OCI-LY7 (cell line): ENCODE results near the gene NOD1. TPM values are rescaled to one million over a fixed set of nuclear protein-coding genes. Genes with fewer than 3 reads are reported as not detected.

Source experiments
- BruUV-seq: library from RNA; stranded (reverse); fragments of 400-500 nt; replicated peaks from 2 replicates; lab custom pipeline; 2021; lab: Mats Ljungman, UMichigan
- CTCF ChIA-PET: fragments of 300-600 bp; sonication (Branson Sonifier 250); formaldehyde crosslinking; loops from one replicate; lab custom pipeline; 2022; ENCODE audit warnings: antibody characterized with exemption; ENCODE audit not compliant: unreplicated experiment; lab: Charles Lee
- POLR2A ChIA-PET: fragments of 300-600 bp; sonication (Branson Sonifier 250); formaldehyde crosslinking; loops from one replicate; lab custom pipeline; 2022; ENCODE audit warnings: antibody characterized with exemption; lab: Charles Lee
- DNase-seq: peaks from one replicate; pipeline ENCODE4 v3.0.0-alpha.2; 2015; ENCODE audit warnings: low spot score
- H2AFZ ChIP-seq: fragments of 200-600 bp; sonication (generic), shearing (Covaris generic); 2 replicates; pipeline ENCODE4 v1.6.1; 2014; ENCODE audit warnings: mild to moderate bottlenecking, antibody characterized with exemption, low read length, moderate library complexity
- H3K27ac ChIP-seq: fragments of 200-600 bp; sonication (generic); 2 replicates; pipeline ENCODE4 v1.5.1; 2014; ENCODE audit warnings: mixed run types, low read depth, mild to moderate bottlenecking, moderate library complexity, low read length, inconsistent platforms; ENCODE audit not compliant: poor library complexity, severe bottlenecking
- H3K36me3 ChIP-seq: fragments of 200-600 bp; sonication (generic); 2 replicates; pipeline ENCODE4 v1.6.1; 2014; ENCODE audit warnings: mild to moderate bottlenecking, antibody characterized with exemption, low read length, moderate library complexity, mixed read lengths; ENCODE audit not compliant: insufficient read depth
- H3K4me1 ChIP-seq: fragments of 200-600 bp; sonication (generic); 2 replicates; pipeline ENCODE4 v1.5.1; 2014; ENCODE audit warnings: mild to moderate bottlenecking, low read length; ENCODE audit not compliant: insufficient read depth, poor library complexity, severe bottlenecking
- H3K4me2 ChIP-seq: fragments of 200-600 bp; sonication (generic); 2 replicates; pipeline ENCODE4 v1.6.1; 2014; ENCODE audit warnings: mild to moderate bottlenecking, low read length
- H3K4me3 ChIP-seq: fragments of 200-600 bp; sonication (generic); 2 replicates; pipeline ENCODE4 v1.5.1; 2014; ENCODE audit warnings: mild to moderate bottlenecking, low read depth, low read length; ENCODE audit not compliant: poor library complexity, severe bottlenecking
- H3K79me2 ChIP-seq: fragments of 200-600 bp; sonication (generic); 2 replicates; pipeline ENCODE4 v1.6.1; 2016; ENCODE audit warnings: low read depth, mild to moderate bottlenecking, low read length, moderate library complexity, mixed read lengths; ENCODE audit not compliant: insufficient read depth
- H3K9me2 ChIP-seq: fragments of 200-600 bp; sonication (generic); 2 replicates; pipeline ENCODE4 v1.6.1; 2016; ENCODE audit warnings: mild to moderate bottlenecking, low read length, mixed read lengths; ENCODE audit not compliant: insufficient read depth
- H3K9me3 ChIP-seq: fragments of 200-600 bp; sonication (generic); 2 replicates; pipeline ENCODE4 v1.6.1; 2014; ENCODE audit warnings: mild to moderate bottlenecking, mixed run types, low read length, mixed read lengths
- H4K20me1 ChIP-seq: fragments of 200-600 bp; sonication (generic); 2 replicates; pipeline ENCODE4 v1.6.1; 2014; ENCODE audit warnings: mild to moderate bottlenecking, antibody characterized with exemption, low read length, moderate library complexity, mixed read lengths; ENCODE audit not compliant: insufficient read depth
- CTCF ChIP-seq: fragments of 200-600 bp; sonication (generic); conservative IDR thresholded peaks from 2 replicates; pipeline ENCODE4 v1.5.1; 2014; ENCODE audit warnings: mild to moderate bottlenecking, antibody characterized with exemption, low read length, moderate library complexity, mixed read lengths
- EZH2phosphoT487 ChIP-seq: fragments of 200-600 bp; sonication (generic); IDR thresholded peaks from 2 replicates; pipeline ENCODE4 v1.6.1; 2018; ENCODE audit warnings: low read depth, borderline replicate concordance, mild to moderate bottlenecking, mixed run types, antibody characterized with exemption, low read length, moderate library complexity, mixed read lengths
- intact Hi-C: fragments of 100-400 bp; cut with micrococcal nuclease; formaldehyde crosslinking; loops from one replicate; pipeline ENCODE4 v1.10.0; 2022; ENCODE audit not compliant: unreplicated experiment
- total RNA-seq, 2 experiments: library from RNA; depleted of rRNA in 1 of 2; stranded (reverse); fragments of >200 nt in 1 of 2; shearing (Covaris generic) in 1 of 2; gene quantifications; 2 replicates each; pipeline ENCODE4 v1.2.3, GENCODE V29; 2014 to 2022

Gene NOD1
- total RNA-seq, 2 experiments from 2014 or later = 8.4 to 10.3 TPM

GRCh38 chr7:30505174-30505697, 26.7 kb upstream of the NOD1 start:
- H4K20me1 ChIP-seq = peaks cover 10% of the 10 kb centered on the region
- peak overlapping the region; percentile 68 for H2AFZ ChIP-seq
- no peaks in the 10 kb centered on the region for H3K9me2 ChIP-seq
- H3K36me3 ChIP-seq = peaks cover 19% of the 10 kb centered on the region
- H3K79me2 ChIP-seq = peaks cover 42% of the 10 kb centered on the region
- TF ChIP-seq EZH2phosphoT487 (no peak), CTCF (no peak)
- H3K27ac ChIP-seq = no peak overlapping the region
- H3K4me2 ChIP-seq = peak overlapping the region; percentile 89
- POLR2A ChIA-PET = interaction anchor here (1.0 to 1.9 kb wide), 5 partner anchors 9 to 87 kb away, joined by 3 to 6 read pairs (median 4); partner anchors contain the start of gene NOD1
- BruUV-seq = TSS peak; percentile 96
- peaks cover 11% of the 10 kb centered on the region; the same call in 1 of the 2 replicates for H3K9me3 ChIP-seq
- no peak for DNase-seq
- peaks cover 22% of the 10 kb centered on the region for H3K4me1 ChIP-seq
- CTCF ChIA-PET = no interaction called here
- intact Hi-C loops = loop anchor here (2.0 kb wide), 2 partner anchors 26 to 228 kb away; partner anchors contain the start of gene NOD1
- peak overlapping the region; percentile 84 for H3K4me3 ChIP-seq

- peak within 1 kb of the TSS; percentile 34 for H3K27ac ChIP-seq
- peak within 1 kb of the TSS; percentile 89 for H3K4me2 ChIP-seq
- DNase-seq = peak; percentile 99
- ChIA-PET CTCF (no interaction called here), POLR2A (interaction anchor here (0.6 to 1.9 kb wide), 3 partner anchors 27 to 301 kb away, joined by 3 to 6 read pairs (median 4); partner anchors contain the start of gene NOD1)
- peaks cover 10% of the 10 kb centered on the region for H4K20me1 ChIP-seq
- peaks cover 26% of the 10 kb centered on the region for H3K36me3 ChIP-seq
- H3K9me2 ChIP-seq = no peaks in the 10 kb centered on the region
- peaks cover 11% of the 10 kb centered on the region; the same call in 1 of the 2 replicates for H3K9me3 ChIP-seq
- no TSS peak for BruUV-seq
- peak within 1 kb of the TSS; percentile 84 for H3K4me3 ChIP-seq
- TF ChIP-seq EZH2phosphoT487 (no peak), CTCF (no peak)
- intact Hi-C loops = loop anchor here (2.0 kb wide), 2 partner anchors 26 to 228 kb away; partner anchors contain the start of gene NOD1
- H3K79me2 ChIP-seq = peaks cover 49% of the 10 kb centered on the region
- peaks cover 22% of the 10 kb centered on the region for H3K4me1 ChIP-seq
- peak within 1 kb of the TSS; percentile 68 for H2AFZ ChIP-seq
Observed at GRCh38 chr7:30504301-30505173, 26.0 kb upstream of the NOD1 start, which contains the start of gene GGCT. TSS of gene GGCT (minus strand) at chr7:30504829. CDS start at chr7:30504709, 120 bp downstream.
